HepG2 (cell line): ENCODE results near the gene ABCA8. TPM values are rescaled to one million over a fixed set of nuclear protein-coding genes. Genes with fewer than 3 reads are reported as not detected.

Experiments
- CCDC6 ChIP-seq: sonication (generic); formaldehyde crosslinking; IDR thresholded peaks from 2 replicates; pipeline ENCODE4 v1.8.1; 2022; ENCODE audit warnings: mild to moderate bottlenecking, missing genetic modification reagents, moderate library complexity
- CHD2 ChIP-seq: IDR thresholded peaks from 2 replicates; pipeline ENCODE4 v1.6.1; 2011; ENCODE audit warnings: low read depth, low read length, improper control_type of control experiment
- FIP1L1 ChIP-seq: fragments of 200-400 bp; formaldehyde crosslinking; IDR thresholded peaks from 2 replicates; pipeline ENCODE4 v1.6.1; 2018; ENCODE audit warnings: low read depth, mild to moderate bottlenecking, low read length, moderate library complexity, borderline replicate concordance; ENCODE audit not compliant: insufficient read depth
- FOXK1 ChIP-seq: sonication (generic); formaldehyde crosslinking; IDR thresholded peaks from 2 replicates; pipeline ENCODE4 v1.4.0; 2020; ENCODE audit warnings: low read depth, missing genetic modification reagents, borderline replicate concordance
- ISL2 ChIP-seq: sonication (generic); formaldehyde crosslinking; IDR thresholded peaks from 2 replicates; pipeline ENCODE4 v1.5.0; 2020; ENCODE audit warnings: missing genetic modification reagents
- MED13 ChIP-seq: sonication (generic); formaldehyde crosslinking; IDR thresholded peaks from 2 replicates; pipeline ENCODE4 v1.5.0; 2020; ENCODE audit warnings: missing genetic modification reagents
- ONECUT2 ChIP-seq: sonication (generic); formaldehyde crosslinking; IDR thresholded peaks from 2 replicates; pipeline ENCODE4 v1.4.0; 2020; ENCODE audit warnings: missing genetic modification reagents
- SOX5 ChIP-seq: IDR thresholded peaks from 2 replicates; pipeline ENCODE4 v1.6.1; 2016; ENCODE audit warnings: borderline replicate concordance
- SRSF9 ChIP-seq: fragments of 200-400 bp; formaldehyde crosslinking; IDR thresholded peaks from 2 replicates; pipeline ENCODE4 v1.6.1; 2018; ENCODE audit warnings: borderline replicate concordance, mild to moderate bottlenecking, low read depth, low read length; ENCODE audit not compliant: insufficient read depth, poor library complexity, severe bottlenecking
- ZBTB1 ChIP-seq: sonication (generic); formaldehyde crosslinking; IDR thresholded peaks from 2 replicates; pipeline ENCODE4 v1.4.0; 2020; ENCODE audit warnings: missing genetic modification reagents, borderline replicate concordance
- ZBTB7A ChIP-seq: sonication (generic); formaldehyde crosslinking; IDR thresholded peaks from 2 replicates; pipeline ENCODE4 v1.8.0; 2022; ENCODE audit warnings: mild to moderate bottlenecking, missing genetic modification reagents
- ZNF678 ChIP-seq: sonication (generic); formaldehyde crosslinking; IDR thresholded peaks from 2 replicates; pipeline ENCODE4 v1.4.0; 2020; ENCODE audit warnings: mild to moderate bottlenecking, missing genetic modification reagents
- ZNF839 ChIP-seq: sonication (generic); formaldehyde crosslinking; IDR thresholded peaks from 2 replicates; pipeline ENCODE4 v1.4.0; 2020; ENCODE audit warnings: missing genetic modification reagents, mild to moderate bottlenecking, borderline replicate concordance
- ZSCAN21 ChIP-seq: sonication (generic); formaldehyde crosslinking; IDR thresholded peaks from 2 replicates; pipeline ENCODE4 v1.8.0; 2022; ENCODE audit warnings: mild to moderate bottlenecking, missing genetic modification reagents, moderate library complexity, borderline replicate concordance
- polyA plus RNA-seq, 8 experiments: library from polyadenylated mRNA; depleted of rRNA in 3 of 8; stranded (reverse) in 7 of 8; unstranded in 1 of 8; fragments of >200 nt; fragmentation: Illumina TruSeq in 4 of 8; extraction: Trizol in 4 of 8; gene quantifications; 2 replicates each; pipeline versions ENCODE4 v1.2.1 to v1.2.3, GENCODE V29; 2011 to 2016; ENCODE audit warnings: low read depth in 4 of 8, missing spikeins in 1 of 8, mixed read lengths in 1 of 8; ENCODE audit not compliant: insufficient read depth in 1 of 8
- total RNA-seq, 5 experiments: library from RNA; depleted of rRNA; stranded (reverse); fragments of >200 nt; fragmentation: Illumina TruSeq; extraction: Trizol; gene quantifications; 2 replicates each; pipeline ENCODE4 v1.2.3, GENCODE V29; 2016; ENCODE audit warnings: low read depth in 1 of 5
- TF ChIP-seq, protein P1 (sequence below): sonication (generic); formaldehyde crosslinking; IDR thresholded peaks from 2 replicates; pipeline ENCODE4 v1.5.1; 2020; ENCODE audit warnings: mild to moderate bottlenecking, missing genetic modification reagents, moderate library complexity
- TF ChIP-seq, protein P2 (sequence below): sonication (generic); formaldehyde crosslinking; IDR thresholded peaks from 2 replicates; pipeline ENCODE4 v1.5.1; 2020; ENCODE audit warnings: missing genetic modification reagents, mild to moderate bottlenecking, borderline replicate concordance
- TF ChIP-seq, protein P3 (sequence below): sonication (generic); formaldehyde crosslinking; IDR thresholded peaks from 2 replicates; pipeline ENCODE4 v1.5.0; 2020; ENCODE audit warnings: mild to moderate bottlenecking, missing genetic modification reagents

ABCA8 gene
- total and polyA plus RNA-seq, 2 of the 13 experiments (the other 11 are each of a cell fraction or from before 2014, with no cell fraction given): 0.05 to 0.18 TPM

DNA sequence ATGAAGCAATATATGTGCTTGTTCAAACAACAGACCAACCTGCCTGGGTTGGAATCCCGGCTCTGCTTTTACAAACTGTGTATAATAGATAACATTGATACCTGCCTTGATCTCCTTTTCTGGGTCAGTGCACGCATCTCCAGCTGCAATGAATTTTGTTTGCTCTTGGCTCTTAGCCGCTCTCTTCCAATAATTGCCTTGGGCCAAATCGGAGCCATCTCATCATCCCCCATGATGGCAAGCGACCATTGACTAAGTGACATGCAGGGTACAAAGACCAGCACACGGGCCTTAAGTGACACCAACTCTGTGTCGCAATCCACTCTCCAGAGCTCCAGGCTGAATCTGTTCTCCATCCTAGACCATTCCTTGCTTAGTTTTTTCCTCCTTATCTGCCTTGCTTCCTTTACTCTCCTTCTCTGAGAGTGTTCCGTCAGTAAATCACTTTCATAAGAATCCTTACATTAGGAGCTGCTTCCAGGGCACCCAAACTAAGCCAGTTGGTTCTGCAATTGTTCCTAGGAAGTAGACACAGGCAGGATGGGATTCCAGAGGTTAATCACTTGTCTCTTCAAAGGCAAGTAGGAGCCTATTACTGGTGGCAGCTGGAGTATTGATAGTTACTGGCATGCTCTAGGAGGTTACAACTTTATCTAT, 134.2 kb downstream of the ABCA8 start (continued):
- TF ChIP-seq CCDC6 (CRISPR knock-in tag) (0 out of 2 replicates have a peak, but pooled peaks have one; percentile 42), ZNF678 (CRISPR knock-in tag) (no peak), ZBTB7A (0 out of 2 replicates have a peak, but pooled peaks have one; percentile 50), ZNF839 (CRISPR knock-in tag) (no peak), SOX5 (CRISPR knock-in tag) (peak; percentile 78; the same call in 1 of the 2 replicates), SRSF9 (no peak), ONECUT2 (CRISPR knock-in tag) (peak; percentile 62), MED13 (CRISPR knock-in tag) (peak; percentile 85), ZSCAN21 (CRISPR knock-in tag) (no peak), CHD2 (no peak), FIP1L1 (0 out of 2 replicates have a peak, but pooled peaks have one; percentile 65), FOXK1 (CRISPR knock-in tag) (peak; percentile 75; the same call in 1 of the 2 replicates), ISL2 (CRISPR knock-in tag) (peak; percentile 94), ZBTB1 (CRISPR knock-in tag) (no peak)
- TF ChIP-seq, protein P1, sequence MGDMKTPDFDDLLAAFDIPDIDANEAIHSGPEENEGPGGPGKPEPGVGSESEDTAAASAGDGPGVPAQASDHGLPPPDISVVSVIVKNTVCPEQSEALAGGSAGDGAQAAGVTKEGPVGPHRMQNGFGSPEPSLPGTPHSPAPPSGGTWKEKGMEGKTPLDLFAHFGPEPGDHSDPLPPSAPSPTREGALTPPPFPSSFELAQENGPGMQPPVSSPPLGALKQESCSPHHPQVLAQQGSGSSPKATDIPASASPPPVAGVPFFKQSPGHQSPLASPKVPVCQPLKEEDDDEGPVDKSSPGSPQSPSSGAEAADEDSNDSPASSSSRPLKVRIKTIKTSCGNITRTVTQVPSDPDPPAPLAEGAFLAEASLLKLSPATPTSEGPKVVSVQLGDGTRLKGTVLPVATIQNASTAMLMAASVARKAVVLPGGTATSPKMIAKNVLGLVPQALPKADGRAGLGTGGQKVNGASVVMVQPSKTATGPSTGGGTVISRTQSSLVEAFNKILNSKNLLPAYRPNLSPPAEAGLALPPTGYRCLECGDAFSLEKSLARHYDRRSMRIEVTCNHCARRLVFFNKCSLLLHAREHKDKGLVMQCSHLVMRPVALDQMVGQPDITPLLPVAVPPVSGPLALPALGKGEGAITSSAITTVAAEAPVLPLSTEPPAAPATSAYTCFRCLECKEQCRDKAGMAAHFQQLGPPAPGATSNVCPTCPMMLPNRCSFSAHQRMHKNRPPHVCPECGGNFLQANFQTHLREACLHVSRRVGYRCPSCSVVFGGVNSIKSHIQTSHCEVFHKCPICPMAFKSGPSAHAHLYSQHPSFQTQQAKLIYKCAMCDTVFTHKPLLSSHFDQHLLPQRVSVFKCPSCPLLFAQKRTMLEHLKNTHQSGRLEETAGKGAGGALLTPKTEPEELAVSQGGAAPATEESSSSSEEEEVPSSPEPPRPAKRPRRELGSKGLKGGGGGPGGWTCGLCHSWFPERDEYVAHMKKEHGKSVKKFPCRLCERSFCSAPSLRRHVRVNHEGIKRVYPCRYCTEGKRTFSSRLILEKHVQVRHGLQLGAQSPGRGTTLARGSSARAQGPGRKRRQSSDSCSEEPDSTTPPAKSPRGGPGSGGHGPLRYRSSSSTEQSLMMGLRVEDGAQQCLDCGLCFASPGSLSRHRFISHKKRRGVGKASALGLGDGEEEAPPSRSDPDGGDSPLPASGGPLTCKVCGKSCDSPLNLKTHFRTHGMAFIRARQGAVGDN (CRISPR knock-in tag): peak; percentile 38; the same call in 1 of the 2 replicates
- TF ChIP-seq, protein P2, sequence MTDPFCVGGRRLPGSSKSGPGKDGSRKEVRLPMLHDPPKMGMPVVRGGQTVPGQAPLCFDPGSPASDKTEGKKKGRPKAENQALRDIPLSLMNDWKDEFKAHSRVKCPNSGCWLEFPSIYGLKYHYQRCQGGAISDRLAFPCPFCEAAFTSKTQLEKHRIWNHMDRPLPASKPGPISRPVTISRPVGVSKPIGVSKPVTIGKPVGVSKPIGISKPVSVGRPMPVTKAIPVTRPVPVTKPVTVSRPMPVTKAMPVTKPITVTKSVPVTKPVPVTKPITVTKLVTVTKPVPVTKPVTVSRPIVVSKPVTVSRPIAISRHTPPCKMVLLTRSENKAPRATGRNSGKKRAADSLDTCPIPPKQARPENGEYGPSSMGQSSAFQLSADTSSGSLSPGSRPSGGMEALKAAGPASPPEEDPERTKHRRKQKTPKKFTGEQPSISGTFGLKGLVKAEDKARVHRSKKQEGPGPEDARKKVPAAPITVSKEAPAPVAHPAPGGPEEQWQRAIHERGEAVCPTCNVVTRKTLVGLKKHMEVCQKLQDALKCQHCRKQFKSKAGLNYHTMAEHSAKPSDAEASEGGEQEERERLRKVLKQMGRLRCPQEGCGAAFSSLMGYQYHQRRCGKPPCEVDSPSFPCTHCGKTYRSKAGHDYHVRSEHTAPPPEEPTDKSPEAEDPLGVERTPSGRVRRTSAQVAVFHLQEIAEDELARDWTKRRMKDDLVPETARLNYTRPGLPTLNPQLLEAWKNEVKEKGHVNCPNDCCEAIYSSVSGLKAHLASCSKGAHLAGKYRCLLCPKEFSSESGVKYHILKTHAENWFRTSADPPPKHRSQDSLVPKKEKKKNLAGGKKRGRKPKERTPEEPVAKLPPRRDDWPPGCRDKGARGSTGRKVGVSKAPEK (CRISPR knock-in tag): peak; percentile 98; the same call in 1 of the 2 replicates
- TF ChIP-seq, protein P3, sequence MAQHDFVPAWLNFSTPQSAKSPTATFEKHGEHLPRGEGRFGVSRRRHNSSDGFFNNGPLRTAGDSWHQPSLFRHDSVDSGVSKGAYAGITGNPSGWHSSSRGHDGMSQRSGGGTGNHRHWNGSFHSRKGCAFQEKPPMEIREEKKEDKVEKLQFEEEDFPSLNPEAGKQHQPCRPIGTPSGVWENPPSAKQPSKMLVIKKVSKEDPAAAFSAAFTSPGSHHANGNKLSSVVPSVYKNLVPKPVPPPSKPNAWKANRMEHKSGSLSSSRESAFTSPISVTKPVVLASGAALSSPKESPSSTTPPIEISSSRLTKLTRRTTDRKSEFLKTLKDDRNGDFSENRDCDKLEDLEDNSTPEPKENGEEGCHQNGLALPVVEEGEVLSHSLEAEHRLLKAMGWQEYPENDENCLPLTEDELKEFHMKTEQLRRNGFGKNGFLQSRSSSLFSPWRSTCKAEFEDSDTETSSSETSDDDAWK (CRISPR knock-in tag): no peak
